T-helper 2 cell treated with Interferon-gamma antibody and Interleukin-4, amounts not matched to agents 100 ng/mL and 5 ng/mL, for 36 hours (primary cell): ENCODE measurements around the gene CXCL8. TPM values are rescaled to one million over a fixed set of nuclear protein-coding genes. Genes with fewer than 3 reads are reported as not detected.
"Not testable (repeated sequence)": the region's sequence is repeated elsewhere in the genome, so short reads cannot be mapped to it uniquely, and the experiment has no call there.

ENCODE experiments used
- intact Hi-C: fragments of 100-400 bp; cut with micrococcal nuclease; formaldehyde crosslinking; loops from one replicate; pipeline ENCODE4 v1.15.1; 2023
- total RNA-seq: library from RNA; stranded (reverse); gene quantifications from 2 replicates; pipeline ENCODE4 v1.2.3, GENCODE V29; 2022

CXCL8 gene
- 2.2 and 2.3 TPM in 2 replicates for total RNA-seq

DNA sequence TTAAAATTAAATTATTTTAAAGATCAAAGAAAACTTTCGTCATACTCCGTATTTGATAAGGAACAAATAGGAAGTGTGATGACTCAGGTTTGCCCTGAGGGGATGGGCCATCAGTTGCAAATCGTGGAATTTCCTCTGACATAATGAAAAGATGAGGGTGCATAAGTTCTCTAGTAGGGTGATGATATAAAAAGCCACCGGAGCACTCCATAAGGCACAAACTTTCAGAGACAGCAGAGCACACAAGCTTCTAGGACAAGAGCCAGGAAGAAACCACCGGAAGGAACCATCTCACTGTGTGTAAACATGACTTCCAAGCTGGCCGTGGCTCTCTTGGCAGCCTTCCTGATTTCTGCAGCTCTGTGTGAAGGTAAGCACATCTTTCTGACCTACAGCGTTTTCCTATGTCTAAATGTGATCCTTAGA lies at the start of gene CXCL8:
CXCL8 (plus strand) TSS at position 217 of the 426 bp plus-strand sequence; CDS start at position 307, 90 bp downstream.
- intact Hi-C loops: no loop called here

DNA sequence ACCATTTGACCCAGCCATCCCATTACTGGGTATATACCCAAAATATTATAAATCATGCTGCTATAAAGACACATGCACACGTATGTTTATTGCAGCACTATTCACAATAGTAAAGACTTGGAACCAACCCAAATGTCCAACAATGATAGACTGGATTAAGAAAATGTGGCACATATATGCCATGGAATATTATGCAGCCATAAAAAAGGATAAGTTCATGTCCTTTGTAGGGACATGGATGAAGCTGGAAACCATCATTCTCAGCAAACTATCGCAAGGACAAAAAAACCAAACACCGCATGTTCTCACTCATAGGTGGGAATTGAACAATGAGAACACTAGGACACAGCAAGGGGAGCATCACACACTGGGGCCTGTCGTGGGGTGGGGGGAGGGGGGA lies 49.2 kb upstream of the CXCL8 start:
- intact Hi-C loops: not testable (repeated sequence)

GRCh38 chr4:73691759-73692158 lies 48.6 kb upstream of the CXCL8 start:
- intact Hi-C loops: no loop called here

DNA sequence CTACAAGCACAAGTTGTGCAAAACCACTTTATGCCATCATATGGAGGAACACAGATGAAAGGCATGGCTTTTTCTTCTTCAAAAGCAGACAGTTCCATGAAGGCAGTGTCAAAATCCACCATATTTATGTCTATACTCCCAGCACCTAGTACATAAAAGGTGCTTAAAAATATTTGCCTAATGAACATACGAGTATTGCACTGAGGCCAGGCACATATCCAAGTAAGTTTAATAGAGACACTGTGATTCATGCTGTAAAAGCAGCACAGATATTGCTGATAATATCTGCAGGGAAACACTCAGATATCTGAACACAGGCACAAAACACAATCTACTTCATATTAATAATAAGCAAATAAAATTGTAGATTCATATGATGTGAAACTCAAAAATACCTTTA lies 48.1 kb upstream of the CXCL8 start:
- intact Hi-C loops: no loop called here

- intact Hi-C loops: no loop called here
Observed at GRCh38 chr4:73692701-73693100, 47.7 kb upstream of the CXCL8 start.

DNA sequence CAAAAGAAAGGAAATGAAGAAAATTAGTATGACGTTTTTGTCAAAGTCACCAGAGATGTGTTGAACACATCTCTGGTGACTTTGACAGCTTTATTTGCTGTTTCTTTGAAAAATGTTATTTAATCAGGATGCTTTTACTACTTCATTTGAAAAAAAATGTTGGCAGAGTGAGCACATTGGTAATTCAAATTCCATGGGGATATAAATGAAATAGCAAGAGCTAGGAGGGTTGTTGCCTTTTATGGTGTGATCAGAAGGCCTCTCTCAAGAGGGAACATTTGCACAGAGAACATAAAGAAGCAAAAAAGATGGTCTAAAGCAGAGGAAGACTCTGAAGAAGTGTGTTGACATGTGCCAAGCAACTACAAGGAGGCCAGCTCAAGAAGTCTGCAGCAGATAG lies 46.6 kb upstream of the CXCL8 start:
- intact Hi-C loops: no loop called here

DNA sequence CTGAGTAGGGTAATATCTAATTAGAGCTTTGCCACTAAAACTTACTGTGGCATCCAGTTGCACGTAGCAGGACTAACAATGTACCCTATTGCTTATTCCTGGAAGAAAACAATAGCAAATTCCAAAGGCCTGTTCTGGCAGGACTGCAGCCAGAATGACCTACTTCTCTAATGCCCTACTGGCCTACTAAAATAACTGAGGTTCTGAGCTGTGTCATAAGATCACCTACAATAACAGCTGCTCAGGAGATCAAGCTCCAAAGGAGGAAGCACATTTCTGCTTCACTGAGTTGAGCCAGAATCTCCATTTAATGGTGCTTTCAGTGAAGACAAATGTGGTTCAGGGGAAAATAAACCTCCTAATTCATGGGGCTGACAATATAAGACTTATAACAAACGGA lies 42.2 kb upstream of the CXCL8 start:
- intact Hi-C loops: no loop called here

DNA sequence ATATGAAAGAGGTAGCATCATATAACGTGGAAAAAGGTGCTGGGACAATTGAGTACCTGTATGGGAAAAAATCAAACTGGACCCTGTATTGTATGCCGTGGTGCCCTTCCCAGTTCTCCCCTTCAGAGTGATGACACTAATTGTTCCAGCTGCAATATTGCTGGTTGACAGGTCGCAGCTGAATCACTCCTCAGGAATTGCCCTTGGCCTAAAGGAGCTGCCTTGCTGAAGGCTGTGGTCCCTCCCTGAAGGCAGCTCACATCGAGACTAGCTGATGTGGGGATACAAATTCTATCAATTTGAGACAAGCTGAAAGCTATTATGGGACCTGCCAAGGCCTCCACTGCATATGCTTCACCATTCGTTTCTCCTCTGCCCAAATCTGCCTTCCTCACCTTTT lies 39.3 kb upstream of the CXCL8 start:
- intact Hi-C loops: no loop called here

DNA sequence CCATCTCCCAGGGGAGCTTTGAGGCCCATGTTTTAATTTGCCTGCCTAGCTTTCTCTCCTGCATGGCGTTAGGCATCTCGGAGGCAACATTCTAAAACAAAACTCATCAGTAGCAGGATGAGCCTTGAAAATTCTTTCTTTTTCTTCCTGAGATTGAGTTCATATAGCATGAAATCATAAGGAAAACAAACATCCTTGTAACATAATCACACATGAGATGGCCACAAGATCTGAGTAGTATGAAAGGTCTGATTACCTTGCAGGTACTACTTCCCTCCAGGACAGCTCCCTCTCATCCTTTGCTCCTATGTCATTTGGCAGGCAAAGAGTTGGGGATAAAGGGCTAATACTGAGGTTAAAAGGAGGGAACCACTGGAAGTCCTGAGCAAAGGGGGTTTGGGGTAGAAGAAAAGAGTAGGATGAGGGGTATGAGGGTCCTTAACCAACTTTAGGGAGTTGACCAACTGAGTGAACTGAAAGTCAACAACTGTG lies 37.5 kb upstream of the CXCL8 start:
- intact Hi-C loops: no loop called here

DNA sequence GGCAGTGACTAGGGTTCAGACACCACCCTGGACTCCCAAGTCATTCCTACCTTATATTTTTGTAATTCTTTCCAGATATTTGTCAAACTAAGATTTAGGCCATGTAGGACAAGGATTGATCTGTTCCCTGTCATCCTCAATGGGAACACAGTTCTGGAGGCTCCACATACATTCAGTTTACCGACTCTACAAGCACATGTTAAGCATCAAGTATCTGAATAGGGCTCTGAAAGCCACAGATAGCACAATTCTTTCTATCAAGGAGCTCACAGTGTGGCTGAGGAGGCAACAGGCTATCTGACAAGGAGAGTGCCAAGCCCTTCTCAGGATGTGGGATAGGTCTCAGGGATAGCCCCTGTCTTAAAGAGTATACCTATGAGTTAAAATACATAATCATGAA lies 37.0 kb upstream of the CXCL8 start:
- intact Hi-C loops: no loop called here

DNA sequence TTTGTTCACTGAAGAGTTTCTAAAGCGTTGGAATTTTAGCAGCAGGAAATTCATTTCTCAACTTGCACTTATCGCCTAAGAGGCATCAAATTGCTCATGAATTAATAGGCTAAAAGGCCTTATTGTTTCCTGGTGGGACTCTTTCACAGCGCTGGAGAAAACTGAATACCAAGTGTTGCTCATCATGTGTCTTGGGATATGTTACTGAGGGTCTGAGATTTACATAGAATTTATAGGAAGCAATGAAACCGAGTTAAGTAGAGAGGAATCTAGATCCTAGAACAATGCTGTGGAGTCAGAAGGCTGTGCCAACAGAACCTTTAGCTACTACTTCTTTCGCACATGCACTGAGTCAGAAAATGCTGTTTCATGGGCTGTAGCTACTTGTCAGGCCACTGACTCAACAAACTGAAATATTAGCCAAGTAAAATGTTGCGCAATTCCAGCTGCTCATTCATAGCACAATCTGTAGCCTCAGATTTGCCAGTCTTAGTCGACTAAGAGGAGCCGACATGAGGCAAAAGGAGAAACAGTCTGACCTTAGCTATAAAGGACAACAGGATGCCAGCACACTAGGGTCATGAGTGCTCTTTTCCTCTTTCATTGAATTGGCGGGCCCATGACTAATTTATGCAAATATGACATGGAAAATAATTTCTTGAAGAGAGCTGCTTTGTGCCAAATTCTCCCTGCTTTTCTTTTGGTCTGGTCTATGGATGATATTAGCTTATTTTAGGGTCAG lies 35.9 kb upstream of the CXCL8 start:
- intact Hi-C loops: no loop called here

DNA sequence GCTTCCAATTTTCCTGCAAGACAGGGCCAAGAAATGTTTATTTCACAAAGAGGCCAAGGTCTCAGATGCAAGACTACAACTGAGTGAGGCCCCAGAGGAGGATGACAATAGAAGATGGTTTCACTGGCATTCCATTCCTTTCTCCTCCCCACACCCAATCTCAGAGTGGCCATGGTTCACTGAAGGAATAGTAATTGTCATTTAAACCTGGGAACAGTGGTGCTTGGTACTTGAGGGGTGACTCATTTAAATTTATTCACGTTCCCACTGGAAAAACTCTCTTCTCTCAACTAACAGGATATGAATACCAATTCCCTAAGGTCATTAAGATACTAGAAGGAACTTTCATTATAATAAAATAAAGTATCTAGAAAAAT lies 35.3 kb upstream of the CXCL8 start:
- intact Hi-C loops: no loop called here

DNA sequence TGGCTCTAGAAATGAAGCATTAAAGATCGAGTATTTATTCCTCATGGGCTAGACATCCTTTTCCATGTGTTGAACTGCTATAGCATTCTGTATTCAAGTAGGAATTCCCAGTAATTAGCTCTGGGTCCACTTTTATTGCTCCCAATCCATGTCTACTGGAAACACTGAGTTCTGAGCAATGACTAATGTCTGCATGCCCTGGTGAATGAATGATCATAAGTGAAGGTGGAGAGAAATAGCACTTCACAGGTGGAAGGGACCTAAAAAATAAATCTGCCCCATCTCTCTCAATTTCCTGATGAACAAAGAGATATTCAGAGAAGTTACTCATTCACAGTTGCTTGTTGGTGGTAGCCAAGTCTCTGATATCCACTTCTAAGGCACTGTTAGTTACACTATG lies 34.6 kb upstream of the CXCL8 start:
- intact Hi-C loops: no loop called here

DNA sequence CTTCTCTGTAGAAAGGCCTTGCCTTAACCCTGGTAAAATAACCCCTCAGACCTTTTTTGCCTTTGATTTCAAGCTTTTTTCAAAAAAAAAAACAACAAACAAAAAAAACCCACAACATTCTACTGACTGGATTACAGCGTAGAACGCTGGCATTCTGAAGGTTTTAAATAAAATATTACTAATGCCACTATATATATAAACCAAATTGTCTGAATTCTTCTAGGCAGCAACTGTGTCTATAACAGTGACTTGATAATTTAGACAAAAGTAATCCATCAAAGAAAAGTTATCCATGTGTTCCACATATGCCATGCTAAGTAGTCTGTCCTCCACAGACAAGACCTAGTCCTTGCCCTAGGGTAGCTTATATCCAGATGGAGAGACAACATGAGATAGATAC lies 33.6 kb upstream of the CXCL8 start:
- intact Hi-C loops: no loop called here

- intact Hi-C loops: no loop called here
Observed at GRCh38 chr4:73707269-73707875, 33.0 kb upstream of the CXCL8 start.

DNA sequence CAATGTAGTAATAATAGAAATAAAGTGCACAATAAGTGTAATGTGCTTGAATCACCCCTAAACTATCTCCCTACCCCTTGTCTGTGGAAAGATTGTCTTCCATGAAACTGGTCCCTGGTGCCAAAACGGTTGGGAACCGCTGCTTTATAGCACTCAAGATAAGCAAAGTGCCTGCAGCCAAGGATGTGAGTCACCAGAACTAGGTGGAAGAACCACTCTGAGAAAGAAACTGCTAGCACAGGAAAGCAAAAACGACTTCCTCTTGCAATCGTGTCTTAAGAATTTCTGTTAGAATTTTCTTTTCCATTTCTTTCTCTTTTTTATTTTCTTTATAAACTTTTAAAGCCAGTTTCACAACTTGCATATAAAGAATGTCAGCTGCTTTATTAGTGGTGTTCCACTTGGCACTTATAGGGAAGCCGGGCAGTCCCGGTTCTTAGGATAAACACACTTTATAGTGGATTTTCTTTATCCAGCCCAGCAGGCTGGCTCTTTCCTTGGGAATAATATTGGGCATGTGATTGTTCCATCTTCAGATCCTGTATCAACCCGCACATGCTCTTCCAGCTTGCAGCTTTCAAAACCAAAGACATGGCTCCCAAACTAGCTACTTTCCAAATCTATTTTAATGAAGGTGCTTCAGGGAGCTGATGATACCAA lies 32.3 kb upstream of the CXCL8 start:
- intact Hi-C loops: no loop called here

DNA sequence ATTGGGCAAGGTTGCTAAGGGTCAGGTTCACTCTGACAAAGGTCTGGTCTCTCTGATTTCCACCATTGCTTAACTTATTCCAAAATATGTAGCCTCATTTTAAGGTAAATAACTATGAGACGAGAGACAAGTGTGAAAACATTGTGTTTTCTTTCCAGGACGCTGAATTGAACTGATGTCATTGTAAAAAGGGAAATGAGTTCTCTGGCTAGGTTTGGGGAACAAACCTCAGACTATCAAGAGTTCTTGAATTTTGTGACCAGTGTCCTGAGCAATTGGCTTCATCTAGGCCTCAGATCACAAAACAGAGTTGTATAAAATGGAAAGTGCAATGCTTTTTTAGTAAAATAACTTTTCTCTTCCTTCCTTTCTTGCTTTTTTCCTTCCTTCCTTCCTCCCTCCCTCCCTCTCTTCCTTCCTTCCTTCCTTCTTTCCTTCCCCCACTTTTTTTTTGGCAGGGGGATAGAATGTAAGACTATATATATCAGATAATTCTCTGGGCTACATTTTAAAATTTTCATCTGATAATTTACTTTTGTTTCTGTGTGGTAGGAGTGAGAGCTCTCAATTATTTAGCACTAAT lies 30.8 kb upstream of the CXCL8 start:
- intact Hi-C loops: no loop called here

- intact Hi-C loops: no loop called here
Observed at GRCh38 chr4:73710094-73710493, 30.3 kb upstream of the CXCL8 start.

GRCh38 chr4:73711989-73712388 lies 28.4 kb upstream of the CXCL8 start:
- intact Hi-C loops: no loop called here

DNA sequence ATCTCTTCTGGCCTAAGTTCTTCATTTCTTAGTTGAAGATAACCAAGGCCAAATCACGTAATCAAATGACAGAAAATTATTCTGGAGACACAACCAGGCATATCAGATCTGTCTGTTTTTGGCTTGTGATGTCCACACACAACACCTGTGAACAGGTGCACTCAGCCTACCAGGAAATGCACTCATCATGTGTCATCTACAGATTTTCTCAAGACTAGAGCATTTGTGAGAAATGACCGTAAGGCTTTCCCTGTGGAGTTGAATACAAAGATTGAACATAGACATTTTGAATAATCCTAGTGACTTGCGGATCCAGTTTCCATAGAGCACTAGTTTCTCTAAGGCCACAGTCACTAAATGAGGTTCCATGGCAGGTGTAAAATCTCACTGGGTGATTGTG lies 26.7 kb upstream of the CXCL8 start:
- intact Hi-C loops: no loop called here

DNA sequence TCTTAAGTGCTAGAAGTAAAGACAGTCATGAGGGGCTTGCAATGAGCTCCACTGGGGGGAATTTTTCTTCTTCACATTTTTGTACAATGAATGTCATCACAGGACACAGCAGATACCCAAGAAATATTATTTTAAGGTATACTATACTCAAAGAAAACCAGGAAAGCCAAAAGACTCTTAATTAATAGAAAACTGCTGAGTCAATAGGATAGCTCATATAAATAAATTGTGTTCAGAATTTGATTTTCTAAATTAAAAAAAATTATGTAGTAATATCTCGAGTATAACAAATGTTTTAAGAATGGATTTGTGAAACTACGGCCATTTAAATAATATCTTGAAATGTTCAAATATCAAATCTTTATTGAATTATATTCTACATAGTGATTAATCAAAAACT lies 25.7 kb upstream of the CXCL8 start:
- intact Hi-C loops: no loop called here

DNA sequence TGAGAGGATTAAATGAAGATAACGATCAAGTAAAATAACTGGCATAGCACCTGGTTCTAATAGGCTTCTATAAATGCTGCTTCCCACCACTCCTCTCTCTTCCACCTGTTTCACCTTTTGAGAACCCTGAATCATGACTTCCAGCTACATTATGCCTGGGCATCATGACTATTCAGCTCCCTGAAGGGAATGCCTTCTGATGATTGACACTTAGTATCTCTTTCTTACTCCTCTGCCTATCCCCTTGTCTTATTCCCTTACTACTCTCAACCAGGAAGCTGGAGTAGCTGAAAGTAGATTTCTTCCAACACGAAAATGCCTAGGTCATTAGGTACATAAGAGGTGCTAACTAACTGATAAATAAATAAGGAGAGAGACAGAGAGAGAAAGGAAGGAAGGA lies 24.7 kb upstream of the CXCL8 start:
- intact Hi-C loops: no loop called here
